SJCRH30 (cell line): ENCODE measurements around the gene TRPC6. TPM values are rescaled to one million over a fixed set of nuclear protein-coding genes. Genes with fewer than 3 reads are reported as not detected.
A peak's percentile ranks its signal among the peaks of the same experiment; 100 is the strongest.

Source experiments
- DNase-seq, 2 experiments: peaks; one replicate each; pipeline ENCODE4 v3.0.0-alpha.2; 2015 to 2020
- H3K27ac ChIP-seq: fragments of 250-450 bp; sonication (Bioruptor Pico); 2 replicates; pipeline ENCODE4 v1.5.1; 2020; ENCODE audit warnings: mild to moderate bottlenecking, moderate library complexity
- H3K27me3 ChIP-seq: fragments of 250-450 bp; sonication (Bioruptor Pico); 2 replicates; pipeline ENCODE4 v1.5.1; 2020; ENCODE audit warnings: mild to moderate bottlenecking, moderate library complexity
- H3K36me3 ChIP-seq: fragments of 250-450 bp; sonication (Bioruptor Pico); 2 replicates; pipeline ENCODE4 v1.5.1; 2020; ENCODE audit warnings: mild to moderate bottlenecking, moderate library complexity
- H3K4me1 ChIP-seq: fragments of 250-450 bp; sonication (Bioruptor Pico); 2 replicates; pipeline ENCODE4 v1.5.1; 2020; ENCODE audit warnings: mild to moderate bottlenecking, moderate library complexity
- H3K4me3 ChIP-seq: fragments of 250-450 bp; sonication (Bioruptor Pico); 2 replicates; pipeline ENCODE4 v1.5.1; 2020; ENCODE audit warnings: mild to moderate bottlenecking, moderate library complexity
- H3K9me3 ChIP-seq: fragments of 250-450 bp; sonication (Bioruptor Pico); replicated peaks from 2 replicates; pipeline ENCODE4 v1.5.1; 2020; ENCODE audit warnings: mild to moderate bottlenecking, moderate library complexity
- total RNA-seq: library from RNA; depleted of rRNA; stranded (reverse); fragments of >200 nt; shearing (Covaris generic); gene quantifications from 2 replicates; pipeline ENCODE4 v1.2.3, GENCODE V29; 2014; rRNA removed

TRPC6 gene
- total RNA-seq = not detected in 2 replicates

GRCh38 chr11:101583251-101584128 is at the start of gene TRPC6:
Gene TRPC6, minus strand, starts transcription at chr11:101584007. Its CDS starts 504 bp downstream, at chr11:101583503.
- Histone ChIP-seq H3K4me3 (no peak within 1 kb of the TSS), H3K36me3 (no peaks in the 10 kb centered on the region), H3K27ac (no peak within 1 kb of the TSS), H3K9me3 (no peaks in the 10 kb centered on the region), H3K4me1 (no peaks in the 10 kb centered on the region), H3K27me3 (no peaks in the 10 kb centered on the region)
- DNase-seq = no peak

- no peak for DNase-seq
- no peaks in the 10 kb centered on the region for H3K4me1 ChIP-seq
- no peaks in the 10 kb centered on the region for H3K9me3 ChIP-seq
- no peaks in the 10 kb centered on the region for H3K36me3 ChIP-seq
- no peak overlapping the region for H3K4me3 ChIP-seq
- no peak overlapping the region for H3K27ac ChIP-seq
- H3K27me3 ChIP-seq = no peaks in the 10 kb centered on the region
Observed at GRCh38 chr11:101620026-101620425, 36.2 kb upstream of the TRPC6 start.

- Histone ChIP-seq H3K27me3 (no peaks in the 10 kb centered on the region), H3K4me3 (no peak overlapping the region), H3K36me3 (no peaks in the 10 kb centered on the region), H3K9me3 (no peaks in the 10 kb centered on the region), H3K4me1 (no peaks in the 10 kb centered on the region), H3K27ac (no peak overlapping the region)
- DNase-seq = peak; percentile 2 to 11
Observed at GRCh38 chr11:101618709-101619108, 34.9 kb upstream of the TRPC6 start.

GRCh38 chr11:101617735-101618332 is 34.0 kb upstream of the TRPC6 start:
- H3K4me1 ChIP-seq = no peaks in the 10 kb centered on the region
- no peak for DNase-seq
- no peaks in the 10 kb centered on the region for H3K36me3 ChIP-seq
- no peaks in the 10 kb centered on the region for H3K27me3 ChIP-seq
- no peaks in the 10 kb centered on the region for H3K9me3 ChIP-seq
- H3K27ac ChIP-seq = no peak overlapping the region
- H3K4me3 ChIP-seq = no peak overlapping the region

GRCh38 chr11:101612481-101612880 is 28.7 kb upstream of the TRPC6 start:
- Histone ChIP-seq H3K27me3 (no peaks in the 10 kb centered on the region), H3K4me3 (no peak overlapping the region), H3K9me3 (no peaks in the 10 kb centered on the region), H3K4me1 (no peaks in the 10 kb centered on the region), H3K36me3 (no peaks in the 10 kb centered on the region), H3K27ac (no peak overlapping the region)
- no peak for DNase-seq

- H3K27me3 ChIP-seq = no peaks in the 10 kb centered on the region
- no peaks in the 10 kb centered on the region for H3K36me3 ChIP-seq
- DNase-seq = no peak
- H3K4me3 ChIP-seq = no peak overlapping the region
- no peak overlapping the region for H3K27ac ChIP-seq
- no peaks in the 10 kb centered on the region for H3K9me3 ChIP-seq
- H3K4me1 ChIP-seq = no peaks in the 10 kb centered on the region
Observed at GRCh38 chr11:101600924-101601323, 17.1 kb upstream of the TRPC6 start.

GRCh38 chr11:101586965-101587364 is 3.2 kb upstream of the TRPC6 start:
- H3K4me3 ChIP-seq = no peak overlapping the region
- H3K27me3 ChIP-seq = no peaks in the 10 kb centered on the region
- H3K9me3 ChIP-seq = no peaks in the 10 kb centered on the region
- no peaks in the 10 kb centered on the region for H3K4me1 ChIP-seq
- no peaks in the 10 kb centered on the region for H3K36me3 ChIP-seq
- no peak for DNase-seq
- no peak overlapping the region for H3K27ac ChIP-seq

- no peaks in the 10 kb centered on the region for H3K27me3 ChIP-seq
Observed at GRCh38 chr11:101584655-101585054, 848 bp upstream of the TRPC6 start.

GRCh38 chr11:101584129-101584515 is 315 bp upstream of the TRPC6 start:
- no peak for DNase-seq
- H3K4me3 ChIP-seq = no peak overlapping the region
- no peaks in the 10 kb centered on the region for H3K9me3 ChIP-seq
- H3K36me3 ChIP-seq = no peaks in the 10 kb centered on the region
- no peaks in the 10 kb centered on the region for H3K4me1 ChIP-seq
- H3K27ac ChIP-seq = no peak overlapping the region
- no peaks in the 10 kb centered on the region for H3K27me3 ChIP-seq

More at GRCh38 chr11:101584655-101585054, 848 bp upstream of the TRPC6 start:
- H3K4me3 ChIP-seq = no peak overlapping the region
- no peak overlapping the region for H3K27ac ChIP-seq
- H3K4me1 ChIP-seq = no peaks in the 10 kb centered on the region
- no peak for DNase-seq
- no peaks in the 10 kb centered on the region for H3K36me3 ChIP-seq
- no peaks in the 10 kb centered on the region for H3K9me3 ChIP-seq

GRCh38 chr11:101582989-101583250 is 887 bp downstream of the TRPC6 start:
- no peak for DNase-seq
- Histone ChIP-seq H3K9me3 (no peaks in the 10 kb centered on the region), H3K4me1 (no peaks in the 10 kb centered on the region), H3K27me3 (no peaks in the 10 kb centered on the region), H3K27ac (no peak overlapping the region), H3K36me3 (no peaks in the 10 kb centered on the region), H3K4me3 (no peak overlapping the region)

GRCh38 chr11:101582236-101582988 is 1.4 kb downstream of the TRPC6 start:
- H3K4me1 ChIP-seq = no peaks in the 10 kb centered on the region
- H3K27me3 ChIP-seq = no peaks in the 10 kb centered on the region
- H3K9me3 ChIP-seq = no peaks in the 10 kb centered on the region
- no peak for DNase-seq
- no peak overlapping the region for H3K27ac ChIP-seq
- no peaks in the 10 kb centered on the region for H3K36me3 ChIP-seq
- H3K4me3 ChIP-seq = no peak overlapping the region

GRCh38 chr11:101577461-101577860 is 6.3 kb downstream of the TRPC6 start:
- Histone ChIP-seq H3K27me3 (no peaks in the 10 kb centered on the region), H3K36me3 (no peaks in the 10 kb centered on the region), H3K4me1 (no peaks in the 10 kb centered on the region), H3K27ac (no peak overlapping the region), H3K9me3 (no peaks in the 10 kb centered on the region), H3K4me3 (no peak overlapping the region)
- no peak for DNase-seq

- no peak for DNase-seq
- Histone ChIP-seq H3K36me3 (no peaks in the 10 kb centered on the region), H3K27me3 (no peaks in the 10 kb centered on the region), H3K27ac (no peak overlapping the region), H3K9me3 (no peaks in the 10 kb centered on the region), H3K4me1 (no peaks in the 10 kb centered on the region), H3K4me3 (no peak overlapping the region)
Observed at GRCh38 chr11:101576456-101576855, 7.4 kb downstream of the TRPC6 start.

- Histone ChIP-seq H3K4me3 (no peak overlapping the region), H3K36me3 (no peaks in the 10 kb centered on the region), H3K27me3 (no peaks in the 10 kb centered on the region), H3K27ac (no peak overlapping the region), H3K4me1 (no peaks in the 10 kb centered on the region), H3K9me3 (no peaks in the 10 kb centered on the region)
- DNase-seq = no peak
Observed at GRCh38 chr11:101574886-101575285, 8.9 kb downstream of the TRPC6 start.

GRCh38 chr11:101567071-101567470 is 16.7 kb downstream of the TRPC6 start:
- peak; percentile 3 to 19 for DNase-seq
- no peaks in the 10 kb centered on the region for H3K9me3 ChIP-seq
- H3K4me3 ChIP-seq = no peak overlapping the region
- H3K27me3 ChIP-seq = no peaks in the 10 kb centered on the region
- no peaks in the 10 kb centered on the region for H3K36me3 ChIP-seq
- no peaks in the 10 kb centered on the region for H3K4me1 ChIP-seq
- H3K27ac ChIP-seq = no peak overlapping the region
